Astrocyte of the cerebellum (primary cell): ENCODE results near the gene PDCD4.

Experiments used
- DNase-seq: peaks from one replicate; pipeline ENCODE4 v3.0.0-alpha.2; 2011; ENCODE audit warnings: low read depth
- H3K4me3 ChIP-seq: 2 replicates; pipeline ENCODE4 v1.5.1; 2011; ENCODE audit warnings: mild to moderate bottlenecking, low read depth, low read length, moderate library complexity
- in situ Hi-C: cut with HindIII; loops from 2 replicates; pipeline ENCODE4 v1.10.0; 2017; ENCODE audit warnings: low sequenced_read_pairs
- TF ChIP-seq, protein P1 (sequence below): IDR thresholded peaks from 2 replicates; pipeline ENCODE4 v1.5.1; 2012; ENCODE audit warnings: low read length, low read depth, moderate library complexity, mild to moderate bottlenecking; ENCODE audit errors: missing control alignments

Gene PDCD4

DNA sequence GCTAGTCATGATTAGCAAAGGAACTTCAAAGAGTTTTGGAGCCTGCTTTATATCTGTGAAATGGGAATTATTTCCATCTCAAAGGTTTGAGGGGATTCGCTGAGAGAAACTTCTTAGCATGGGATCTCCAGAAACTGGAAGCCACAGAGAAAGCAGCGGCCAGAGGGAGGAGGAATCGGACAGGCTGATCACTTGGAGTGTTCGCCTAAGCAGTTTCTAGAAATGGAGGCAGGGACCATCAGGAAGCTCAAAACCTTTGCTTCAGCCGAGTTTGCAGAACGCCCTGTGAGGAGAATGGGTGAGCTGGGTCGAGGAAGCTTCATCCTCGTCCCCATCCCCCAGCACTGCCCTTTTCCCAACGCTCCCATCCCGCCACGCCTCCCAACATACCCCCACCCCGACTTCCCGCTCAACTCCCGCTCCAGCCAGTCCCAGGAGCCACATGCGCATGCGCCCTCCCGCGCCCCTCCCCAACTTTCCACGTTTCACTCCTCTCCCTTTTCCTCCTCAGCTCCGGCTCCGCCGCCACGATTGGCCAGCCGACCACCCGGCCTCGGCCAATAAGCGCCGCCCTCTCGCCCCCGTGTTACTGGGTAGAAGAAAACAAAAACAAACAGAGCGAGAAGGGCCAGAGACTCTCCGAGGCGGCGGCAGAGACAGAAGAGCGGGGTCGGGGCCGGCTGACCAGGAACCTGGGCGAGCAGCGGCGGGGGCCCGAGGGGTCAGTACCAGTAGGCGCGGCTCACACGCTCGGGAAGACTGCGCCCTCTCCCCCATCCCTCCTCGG is at the start of gene PDCD4:
Gene PDCD4, plus strand, starts transcription at position 631 of the 787 bp plus-strand sequence. CDS start 4,100 bp downstream, outside the sequence.
- H3K4me3 ChIP-seq, result peak within 1 kb of the TSS; percentile 86
- DNase-seq, result peak; percentile 95
- in situ Hi-C loops, result loop anchor here (5.0 kb wide), 1 partner anchor 84 kb away; no protein-coding TSS in a partner anchor
- TF ChIP-seq, protein P1, sequence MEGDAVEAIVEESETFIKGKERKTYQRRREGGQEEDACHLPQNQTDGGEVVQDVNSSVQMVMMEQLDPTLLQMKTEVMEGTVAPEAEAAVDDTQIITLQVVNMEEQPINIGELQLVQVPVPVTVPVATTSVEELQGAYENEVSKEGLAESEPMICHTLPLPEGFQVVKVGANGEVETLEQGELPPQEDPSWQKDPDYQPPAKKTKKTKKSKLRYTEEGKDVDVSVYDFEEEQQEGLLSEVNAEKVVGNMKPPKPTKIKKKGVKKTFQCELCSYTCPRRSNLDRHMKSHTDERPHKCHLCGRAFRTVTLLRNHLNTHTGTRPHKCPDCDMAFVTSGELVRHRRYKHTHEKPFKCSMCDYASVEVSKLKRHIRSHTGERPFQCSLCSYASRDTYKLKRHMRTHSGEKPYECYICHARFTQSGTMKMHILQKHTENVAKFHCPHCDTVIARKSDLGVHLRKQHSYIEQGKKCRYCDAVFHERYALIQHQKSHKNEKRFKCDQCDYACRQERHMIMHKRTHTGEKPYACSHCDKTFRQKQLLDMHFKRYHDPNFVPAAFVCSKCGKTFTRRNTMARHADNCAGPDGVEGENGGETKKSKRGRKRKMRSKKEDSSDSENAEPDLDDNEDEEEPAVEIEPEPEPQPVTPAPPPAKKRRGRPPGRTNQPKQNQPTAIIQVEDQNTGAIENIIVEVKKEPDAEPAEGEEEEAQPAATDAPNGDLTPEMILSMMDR, result no peak

DNA sequence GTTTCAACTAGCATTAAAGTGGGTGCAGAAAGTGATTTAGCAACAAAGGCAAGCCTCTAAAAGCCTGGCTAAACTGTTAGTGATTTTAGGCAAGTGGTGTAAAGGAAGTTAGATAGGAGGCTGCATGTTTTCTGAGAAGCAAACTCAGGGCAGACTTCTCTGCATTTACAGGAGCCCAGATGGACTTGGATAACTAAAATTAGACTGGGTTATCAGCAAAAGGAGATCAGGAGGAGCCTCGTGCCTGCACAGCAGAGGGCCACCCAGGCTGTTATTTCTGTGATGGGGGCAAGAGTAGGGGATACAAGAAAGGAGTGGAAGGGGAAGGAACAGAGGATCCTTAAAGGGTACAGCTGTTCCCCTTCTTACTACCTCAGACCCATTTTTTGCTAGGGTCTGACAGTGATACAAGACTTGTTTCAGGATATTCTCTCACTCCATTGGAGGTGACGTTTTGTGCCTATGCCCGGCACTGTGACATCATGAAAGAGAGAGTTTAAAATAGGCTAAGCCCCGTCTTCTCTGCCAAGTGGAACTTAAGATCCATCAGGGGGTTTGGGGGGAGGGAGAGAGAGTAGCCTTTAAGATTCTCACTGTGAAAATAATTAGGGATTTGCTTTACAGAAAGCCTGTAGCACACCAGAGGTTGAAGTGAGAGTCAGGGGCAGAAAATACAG is 49.6 kb upstream of the PDCD4 start:
- TF ChIP-seq, protein P1, result no peak
- no peak overlapping the region for H3K4me3 ChIP-seq
- in situ Hi-C loops, result loop anchor here (5.0 kb wide), 2 partner anchors 35 kb away; no protein-coding TSS in a partner anchor
- no peak for DNase-seq

DNA sequence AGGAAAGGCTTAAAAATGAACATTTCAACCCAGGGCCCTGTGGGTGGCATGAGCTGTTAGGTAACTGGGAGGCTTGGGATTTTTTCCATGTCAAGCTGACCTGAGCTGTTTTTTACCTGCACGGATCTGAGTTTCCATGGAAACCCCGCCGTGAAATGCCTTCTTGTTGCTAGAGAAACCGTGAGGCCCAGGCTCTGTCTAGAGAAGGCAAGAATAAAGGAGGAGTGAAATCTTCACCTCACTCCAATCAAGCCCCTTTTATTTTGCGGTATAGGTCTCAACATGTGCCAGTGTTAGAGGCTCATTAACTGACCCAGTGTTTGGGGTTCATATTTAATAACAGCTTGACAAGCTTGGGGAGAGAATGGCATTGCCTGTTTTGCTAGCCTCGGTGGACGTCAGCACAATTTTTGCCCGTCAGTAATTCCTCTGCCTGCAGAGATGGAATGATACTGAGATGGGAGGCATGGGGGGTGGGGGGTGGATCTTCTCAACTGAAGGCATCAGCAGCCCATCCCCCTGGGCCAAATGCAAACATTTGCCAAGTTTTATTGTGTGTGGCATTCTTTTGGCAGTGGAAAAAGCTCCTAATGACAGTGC is 48.9 kb upstream of the PDCD4 start:
- no peak overlapping the region for H3K4me3 ChIP-seq
- in situ Hi-C loops, result loop anchor here (5.0 kb wide), 2 partner anchors 34 to 36 kb away; no protein-coding TSS in a partner anchor
- TF ChIP-seq, protein P1, result no peak

DNA sequence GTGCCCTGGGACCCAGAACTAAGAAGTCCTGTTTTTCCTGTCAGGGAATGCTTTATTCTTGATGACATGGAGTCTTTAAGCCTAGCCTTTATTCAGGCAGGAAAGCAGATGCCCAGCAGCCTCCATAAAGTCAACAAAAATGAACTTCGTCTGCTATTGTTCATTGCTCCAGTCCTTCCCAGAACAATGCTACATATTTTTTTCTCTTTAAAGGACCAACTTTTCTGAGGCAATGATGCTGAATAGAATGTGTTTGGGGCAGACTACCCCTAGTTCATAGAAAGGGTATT is 47.6 kb upstream of the PDCD4 start:
- TF ChIP-seq, protein P1, result no peak
- DNase-seq, result no peak
- in situ Hi-C loops, result loop anchor here (5.0 kb wide), 2 partner anchors 33 to 37 kb away; no protein-coding TSS in a partner anchor
- no peak overlapping the region for H3K4me3 ChIP-seq

More for the DNA sequence above, 48.9 kb upstream of the PDCD4 start:
- DNase-seq, result no peak

DNA sequence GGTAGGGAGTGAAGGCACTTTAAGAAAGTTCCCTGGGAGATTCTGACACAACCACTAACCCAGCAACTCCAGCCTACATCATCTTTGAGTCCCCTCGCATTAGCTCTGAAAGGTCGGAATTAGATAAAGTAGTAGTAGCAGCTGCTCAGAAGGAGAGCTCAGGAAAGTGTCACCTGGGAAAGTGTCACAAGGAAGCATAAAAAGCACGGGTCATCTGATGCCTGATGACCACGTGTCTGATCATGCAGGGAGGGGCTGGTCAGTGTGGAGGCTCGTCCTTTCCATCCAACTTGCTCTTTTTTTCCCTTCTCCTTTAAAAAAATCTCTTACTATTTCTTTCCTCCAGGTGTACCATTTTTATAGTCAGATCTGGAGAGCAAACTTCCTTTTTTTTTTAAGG is 47.1 kb upstream of the PDCD4 start:
- no peak for DNase-seq
- in situ Hi-C loops, result loop anchor here (5.0 kb wide), 2 partner anchors 33 to 37 kb away; no protein-coding TSS in a partner anchor
- TF ChIP-seq, protein P1, result no peak
- H3K4me3 ChIP-seq, result no peak overlapping the region

DNA sequence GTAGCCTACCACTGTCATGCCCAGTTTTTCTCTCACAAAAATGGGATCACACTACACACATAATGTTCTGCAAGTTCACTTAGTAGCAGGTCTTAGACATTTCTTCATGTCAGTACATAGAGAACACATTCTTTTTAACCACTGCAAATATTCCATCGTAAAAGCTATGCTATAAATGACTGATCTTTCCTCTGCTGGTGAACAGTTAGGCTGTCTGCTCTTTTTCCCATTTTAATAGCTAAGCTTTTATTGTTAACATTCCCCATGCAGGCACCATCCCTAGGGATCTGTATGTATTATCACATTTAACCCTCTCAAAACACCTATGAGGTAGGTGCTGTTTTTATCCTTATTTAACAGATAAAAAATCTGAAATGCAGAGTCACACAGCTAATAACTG is 46.2 kb upstream of the PDCD4 start:
- in situ Hi-C loops, result no loop called here
- TF ChIP-seq, protein P1, result no peak
- no peak for DNase-seq

More for the DNA sequence above, 46.2 kb upstream of the PDCD4 start:
- H3K4me3 ChIP-seq, result no peak overlapping the region
